Measurements from ENCODE around the gene SCAP.
"Not testable (repeated sequence)": the region's sequence is repeated elsewhere in the genome, so short reads cannot be mapped to it uniquely, and the experiment has no call there.

The SCAP gene

GRCh38 chr3:47513125-47513929 lies 37.6 kb upstream of the SCAP start, which contains the start of gene ELP6:
Gene ELP6, minus strand, starts transcription at chr3:47513712. Its CDS starts 122 bp downstream, at chr3:47513590.
- peak; percentile 60 for DNase-seq (ENCODE audit: low read depth, low spot score)
- H3K27ac ChIP-seq: peak within 1 kb of the TSS; percentile 99
- peak within 1 kb of the TSS; percentile 86 for H3K9ac ChIP-seq (ENCODE audit: insufficient read length)
- peaks cover 22% of the 10 kb centered on the region for H3K36me3 ChIP-seq (ENCODE audit: insufficient read depth, low read length)
- H3K9me3 ChIP-seq (ENCODE audit: low read depth, low read length): no peaks in the 10 kb centered on the region
- TF ChIP-seq FOXP2 (optimal IDR thresholded peaks at IDR 0.05; ENCODE audit: control extremely low read depth, extremely low read length, insufficient read depth) (no peak), EZH2 (IDR thresholded peaks at IDR 0.05) (no peak), POLR2AphosphoS5 (IDR thresholded peaks at IDR 0.05; ENCODE audit: borderline replicate concordance, low read depth, low read length) (peak; percentile 80; the same call in 1 of the 2 replicates)
- H3K4me3 ChIP-seq: peak within 1 kb of the TSS; percentile 87

- Histone ChIP-seq H3K9me3 (ENCODE audit: low read depth, low read length) (no peaks in the 10 kb centered on the region), H3K9ac (ENCODE audit: insufficient read length) (peak overlapping the region; percentile 86), H3K36me3 (ENCODE audit: insufficient read depth, low read length) (peaks cover 22% of the 10 kb centered on the region), H3K4me3 (peak overlapping the region; percentile 87), H3K27ac (peak overlapping the region; percentile 99)
- TF ChIP-seq EZH2 (IDR thresholded peaks at IDR 0.05) (no peak), POLR2AphosphoS5 (IDR thresholded peaks at IDR 0.05; ENCODE audit: borderline replicate concordance, low read depth, low read length) (no peak)
- no peak for DNase-seq (ENCODE audit: low read depth, low spot score)
Measured at GRCh38 chr3:47512416-47513124, 36.8 kb upstream of the SCAP start.

GRCh38 chr3:47505267-47505666 lies 29.5 kb upstream of the SCAP start:
- not testable (repeated sequence) for H3K9ac ChIP-seq (ENCODE audit: insufficient read length); H3K9me3 ChIP-seq (ENCODE audit: low read depth, low read length); H3K4me3 ChIP-seq; DNase-seq (ENCODE audit: low read depth, low spot score); H3K27ac ChIP-seq
- peaks cover 32% of the 10 kb centered on the region for H3K36me3 ChIP-seq (ENCODE audit: insufficient read depth, low read length)

- Histone ChIP-seq H3K4me3 (no peak overlapping the region), H3K27ac (no peak overlapping the region), H3K9me3 (ENCODE audit: low read depth, low read length) (no peaks in the 10 kb centered on the region), H3K9ac (ENCODE audit: insufficient read length) (no peak overlapping the region), H3K36me3 (ENCODE audit: insufficient read depth, low read length) (peaks cover 23% of the 10 kb centered on the region; the same call in 1 of the 2 replicates)
- DNase-seq (ENCODE audit: low read depth, low spot score): no peak
- no peak for TF ChIP-seq EZH2 (IDR thresholded peaks at IDR 0.05)
- TF ChIP-seq FOXP2 (optimal IDR thresholded peaks at IDR 0.05; ENCODE audit: control extremely low read depth, extremely low read length, insufficient read depth): no peak
- no peak for TF ChIP-seq POLR2AphosphoS5 (IDR thresholded peaks at IDR 0.05; ENCODE audit: borderline replicate concordance, low read depth, low read length)
Measured at GRCh38 chr3:47504113-47504512, 28.4 kb upstream of the SCAP start.

GRCh38 chr3:47503033-47503432 lies 27.3 kb upstream of the SCAP start:
- Histone ChIP-seq H3K36me3 (ENCODE audit: insufficient read depth, low read length) (peaks cover 23% of the 10 kb centered on the region; the same call in 1 of the 2 replicates), H3K27ac (no peak overlapping the region), H3K9me3 (ENCODE audit: low read depth, low read length) (no peaks in the 10 kb centered on the region), H3K9ac (ENCODE audit: insufficient read length) (no peak overlapping the region), H3K4me3 (no peak overlapping the region)
- no peak for DNase-seq (ENCODE audit: low read depth, low spot score)
- TF ChIP-seq POLR2AphosphoS5 (IDR thresholded peaks at IDR 0.05; ENCODE audit: borderline replicate concordance, low read depth, low read length) (no peak), EZH2 (IDR thresholded peaks at IDR 0.05) (no peak), FOXP2 (optimal IDR thresholded peaks at IDR 0.05; ENCODE audit: control extremely low read depth, extremely low read length, insufficient read depth) (no peak)

GRCh38 chr3:47496892-47497291 lies 21.2 kb upstream of the SCAP start:
- Histone ChIP-seq H3K36me3 (ENCODE audit: insufficient read depth, low read length) (peaks cover 20% of the 10 kb centered on the region; the same call in 1 of the 2 replicates), H3K27ac (no peak overlapping the region)
- TF ChIP-seq EZH2 (IDR thresholded peaks at IDR 0.05) (no peak), FOXP2 (optimal IDR thresholded peaks at IDR 0.05; ENCODE audit: control extremely low read depth, extremely low read length, insufficient read depth) (no peak), POLR2AphosphoS5 (IDR thresholded peaks at IDR 0.05; ENCODE audit: borderline replicate concordance, low read depth, low read length) (no peak)

GRCh38 chr3:47495886-47496285 lies 20.1 kb upstream of the SCAP start:
- H3K9me3 ChIP-seq (ENCODE audit: low read depth, low read length): no peaks in the 10 kb centered on the region
- no peak overlapping the region for H3K9ac ChIP-seq (ENCODE audit: insufficient read length)
- H3K4me3 ChIP-seq: no peak overlapping the region
- DNase-seq (ENCODE audit: low read depth, low spot score): no peak
- no peak overlapping the region for H3K27ac ChIP-seq
- H3K36me3 ChIP-seq (ENCODE audit: insufficient read depth, low read length): peaks cover 17% of the 10 kb centered on the region; the same call in 1 of the 2 replicates
- TF ChIP-seq EZH2 (IDR thresholded peaks at IDR 0.05) (no peak), FOXP2 (optimal IDR thresholded peaks at IDR 0.05; ENCODE audit: control extremely low read depth, extremely low read length, insufficient read depth) (no peak), POLR2AphosphoS5 (IDR thresholded peaks at IDR 0.05; ENCODE audit: borderline replicate concordance, low read depth, low read length) (no peak)

More at GRCh38 chr3:47496892-47497291, 21.2 kb upstream of the SCAP start:
- H3K9me3 ChIP-seq (ENCODE audit: low read depth, low read length): no peaks in the 10 kb centered on the region
- H3K9ac ChIP-seq (ENCODE audit: insufficient read length): no peak overlapping the region
- no peak for DNase-seq (ENCODE audit: low read depth, low spot score)
- H3K4me3 ChIP-seq: no peak overlapping the region

GRCh38 chr3:47495111-47495510 lies 19.4 kb upstream of the SCAP start:
- H3K27ac ChIP-seq: no peak overlapping the region
- no peak overlapping the region for H3K4me3 ChIP-seq
- H3K9ac ChIP-seq (ENCODE audit: insufficient read length): no peak overlapping the region
- peaks cover 12% of the 10 kb centered on the region; the same call in 1 of the 2 replicates for H3K36me3 ChIP-seq (ENCODE audit: insufficient read depth, low read length)
- H3K9me3 ChIP-seq (ENCODE audit: low read depth, low read length): no peaks in the 10 kb centered on the region
- TF ChIP-seq FOXP2 (optimal IDR thresholded peaks at IDR 0.05; ENCODE audit: control extremely low read depth, extremely low read length, insufficient read depth) (no peak), POLR2AphosphoS5 (IDR thresholded peaks at IDR 0.05; ENCODE audit: borderline replicate concordance, low read depth, low read length) (no peak), EZH2 (IDR thresholded peaks at IDR 0.05) (no peak)
- no peak for DNase-seq (ENCODE audit: low read depth, low spot score)

All from SK-N-MC (cell line).